Measurements from ENCODE around the gene ATP8A2.

Gene ATP8A2

GRCh38 chr13:25771641-25772478, 400.1 kb downstream of the ATP8A2 start:
- TF ChIP-seq REST (IDR thresholded peaks at IDR 0.05; ENCODE audit: insufficient read depth in 1 of 2, low read depth in 2 of 2, low read length in 2 of 2) = no peak
- no peak for TF ChIP-seq FOXP2 (optimal IDR thresholded peaks at IDR 0.05; ENCODE audit: borderline replicate concordance, extremely low read depth, extremely low read length, insufficient read depth)
- no peak for TF ChIP-seq TAF1 (IDR thresholded peaks at IDR 0.05; ENCODE audit: borderline replicate concordance, insufficient read depth, low read length)
- TF ChIP-seq SIN3A (IDR thresholded peaks at IDR 0.05; ENCODE audit: borderline replicate concordance, insufficient read depth, low read length) = no peak
- no peak for TF ChIP-seq POLR2AphosphoS5 (IDR thresholded peaks at IDR 0.05; ENCODE audit: low read depth, low read length)

- no peak for TF ChIP-seq REST (IDR thresholded peaks at IDR 0.05; ENCODE audit: insufficient read depth in 1 of 2, low read depth in 2 of 2, low read length in 2 of 2)
- TF ChIP-seq FOXP2 (optimal IDR thresholded peaks at IDR 0.05; ENCODE audit: borderline replicate concordance, extremely low read depth, extremely low read length, insufficient read depth) = no peak
- TF ChIP-seq SIN3A (IDR thresholded peaks at IDR 0.05; ENCODE audit: borderline replicate concordance, insufficient read depth, low read length) = no peak
- TF ChIP-seq TAF1 (IDR thresholded peaks at IDR 0.05; ENCODE audit: borderline replicate concordance, insufficient read depth, low read length) = no peak
- TF ChIP-seq POLR2AphosphoS5 (IDR thresholded peaks at IDR 0.05; ENCODE audit: low read depth, low read length) = no peak
Measured at GRCh38 chr13:25775275-25775674, 403.5 kb downstream of the ATP8A2 start.

- TF ChIP-seq FOXP2 (optimal IDR thresholded peaks at IDR 0.05; ENCODE audit: borderline replicate concordance, extremely low read depth, extremely low read length, insufficient read depth) (no peak), REST (IDR thresholded peaks at IDR 0.05; ENCODE audit: insufficient read depth in 1 of 2, low read depth in 2 of 2, low read length in 2 of 2) (no peak), POLR2AphosphoS5 (IDR thresholded peaks at IDR 0.05; ENCODE audit: low read depth, low read length) (no peak), TAF1 (IDR thresholded peaks at IDR 0.05; ENCODE audit: borderline replicate concordance, insufficient read depth, low read length) (no peak), SIN3A (IDR thresholded peaks at IDR 0.05; ENCODE audit: borderline replicate concordance, insufficient read depth, low read length) (no peak)
Measured at GRCh38 chr13:25775986-25776385, 404.2 kb downstream of the ATP8A2 start.

DNA sequence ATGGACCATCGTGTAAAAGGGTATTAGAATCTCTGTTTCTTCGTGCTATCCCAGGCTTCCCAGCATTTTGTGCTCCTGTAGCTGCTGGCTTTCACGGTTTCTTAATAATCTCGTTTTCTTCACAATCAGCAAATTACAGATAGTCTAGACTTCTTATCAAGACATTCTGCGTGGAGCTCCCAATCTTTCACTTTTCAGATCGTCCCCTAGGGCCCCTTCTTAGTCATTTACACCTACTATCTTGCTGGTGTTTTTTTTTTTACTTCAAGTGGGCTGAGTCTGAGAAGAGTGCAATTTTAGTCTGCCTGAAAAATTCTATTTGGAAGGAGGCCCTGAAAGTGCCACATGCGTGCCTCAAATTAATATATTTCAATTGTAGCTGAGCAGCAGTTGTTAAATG, 404.9 kb downstream of the ATP8A2 start:
- TF ChIP-seq FOXP2 (optimal IDR thresholded peaks at IDR 0.05; ENCODE audit: borderline replicate concordance, extremely low read depth, extremely low read length, insufficient read depth) (no peak), POLR2AphosphoS5 (IDR thresholded peaks at IDR 0.05; ENCODE audit: low read depth, low read length) (no peak), SIN3A (IDR thresholded peaks at IDR 0.05; ENCODE audit: borderline replicate concordance, insufficient read depth, low read length) (no peak), TAF1 (IDR thresholded peaks at IDR 0.05; ENCODE audit: borderline replicate concordance, insufficient read depth, low read length) (no peak), REST (IDR thresholded peaks at IDR 0.05; ENCODE audit: insufficient read depth in 1 of 2, low read depth in 2 of 2, low read length in 2 of 2) (no peak)

All from PFSK-1 (cell line).